Adipose tissue (tissue), 3 donors: ENCODE measurements around the gene TANC1. TPM values are rescaled to one million over a fixed set of nuclear protein-coding genes. Genes with fewer than 3 reads are reported as not detected.

Experiments
- H3K27ac ChIP-seq: one replicate; pipeline ENCODE4 v1.5.1; 2013; ENCODE audit warnings: low read depth, low read length
- WGBS, 3 donors: extraction: QIAGEN DNeasy Blood & Tissue Kit; methylation state at CpG; one replicate each; pipeline ENCODE4 v1.1.7; 2013; 5-methylcytosine and 5-hydroxymethylcytosine counted together
- polyA plus RNA-seq, 3 donors: library from polyadenylated mRNA; stranded (reverse); fragments of 200-250 nt; gene quantifications; one replicate each; pipeline ENCODE4 v1.2.3, GENCODE V29; 2013
- donor health status: healthy with polysubstance abuse.
- donor health status: Bipolar disorder and iron deficiency.
- donor health status: healthy.

Gene TANC1
- polyA plus RNA-seq, 3 donors, result 4.9 to 10.1 (median 8.4) TPM

DNA sequence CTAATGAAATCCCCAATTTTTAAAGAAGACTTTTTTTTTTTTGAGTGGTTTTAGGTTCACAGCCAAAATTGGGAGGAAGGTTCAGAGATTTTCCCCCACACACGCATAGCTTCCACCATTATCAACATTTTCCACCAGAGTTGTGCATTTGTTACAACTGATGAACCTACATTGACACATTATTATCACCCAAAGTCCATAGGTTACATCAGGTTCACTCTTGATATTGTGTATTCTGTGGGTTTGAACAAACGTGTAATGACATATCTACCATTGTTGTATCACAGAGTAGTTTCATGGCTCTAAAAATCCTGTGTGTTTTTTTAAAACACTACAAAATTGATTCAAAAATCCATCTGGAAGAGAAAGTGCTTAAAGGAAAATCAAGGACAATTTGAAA, 101.8 kb downstream of the TANC1 start:
- no peak overlapping the region for H3K27ac ChIP-seq
- 43 to 66% (median 45%) methylated on average over 2 of the region's 2 CpGs for WGBS, 3 donors

DNA sequence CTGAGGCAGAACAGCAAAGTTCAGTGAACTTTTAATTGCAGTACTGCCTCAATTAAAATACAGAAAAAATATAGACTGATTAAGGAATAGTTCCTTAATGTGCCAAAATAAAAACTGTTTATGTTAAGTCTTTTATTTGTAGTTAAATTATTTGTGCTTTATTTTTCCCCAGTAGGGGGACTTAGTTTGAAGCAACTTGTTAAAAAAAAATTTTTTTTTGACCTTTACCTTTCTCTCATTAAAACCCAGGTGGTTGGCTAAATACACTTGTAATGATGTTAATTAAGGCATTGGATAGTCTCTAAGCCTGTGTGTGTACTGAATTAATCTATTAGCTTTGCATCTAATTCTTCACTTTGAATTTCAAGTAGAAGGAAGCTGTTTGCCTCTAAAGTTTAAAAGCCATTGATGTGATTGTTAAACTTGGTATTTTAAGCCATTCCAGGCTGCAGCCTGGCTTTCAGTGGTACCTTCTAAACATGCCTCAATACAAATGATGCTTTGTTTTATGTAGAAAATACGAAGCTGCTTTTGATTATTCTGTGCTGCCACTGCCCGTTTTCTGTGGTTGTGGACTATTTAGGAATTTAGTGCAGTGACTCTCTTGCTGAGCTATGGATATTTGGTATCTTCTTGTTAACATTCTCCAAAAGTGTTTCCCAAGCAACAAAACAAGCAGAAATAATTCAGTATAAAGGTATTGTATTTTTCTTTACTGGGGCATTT, 102.9 kb downstream of the TANC1 start:
- 54 to 83% (median 80%) methylated on average over 2 of the region's 2 CpGs for WGBS, 3 donors
- H3K27ac ChIP-seq, result no peak overlapping the region

DNA sequence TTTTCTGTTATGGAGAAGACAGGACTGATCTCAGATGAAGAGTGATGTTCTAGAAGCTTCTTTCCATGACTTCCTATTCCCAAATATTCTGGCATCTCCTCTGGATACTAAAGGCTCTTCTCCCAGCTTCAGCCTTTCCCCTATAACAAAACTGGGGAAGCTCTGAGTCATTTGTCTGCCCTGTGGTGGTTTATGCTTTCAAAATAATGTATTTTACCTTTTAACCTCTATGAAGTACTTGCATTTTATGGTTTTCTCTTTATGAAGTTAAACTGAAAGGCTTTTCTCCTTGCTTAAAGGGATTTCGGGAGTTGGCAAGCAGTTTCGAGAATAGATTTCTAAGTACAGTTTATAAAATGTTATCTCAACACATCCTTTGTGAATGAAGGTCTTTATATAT, 104.4 kb downstream of the TANC1 start:
- H3K27ac ChIP-seq, result no peak overlapping the region
- 77 to 91% (median 83%) methylated on average over 2 of the region's 2 CpGs for WGBS, 3 donors

DNA sequence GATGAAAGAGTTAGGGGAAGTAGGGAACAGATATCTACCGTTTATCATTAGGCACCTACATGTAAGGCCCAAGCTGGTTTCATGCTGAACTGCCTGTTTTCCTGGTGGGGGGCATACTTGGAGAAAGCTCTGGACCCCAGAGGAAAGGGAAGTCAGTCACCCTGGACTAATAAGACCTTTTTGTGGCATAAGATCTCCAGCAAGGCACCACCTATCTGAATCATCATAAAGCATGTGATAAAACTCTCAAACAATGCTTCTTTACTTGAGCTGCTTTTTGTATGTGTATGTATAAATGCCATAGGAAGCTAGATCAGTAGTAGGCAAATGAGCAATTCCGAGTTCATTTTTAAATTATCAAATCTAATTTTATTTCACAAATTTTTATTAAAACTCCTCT, 104.8 kb downstream of the TANC1 start:
- 74 to 80% (median 79%) methylated on average over 2 of the region's 2 CpGs for WGBS, 3 donors
- H3K27ac ChIP-seq, result no peak overlapping the region

DNA sequence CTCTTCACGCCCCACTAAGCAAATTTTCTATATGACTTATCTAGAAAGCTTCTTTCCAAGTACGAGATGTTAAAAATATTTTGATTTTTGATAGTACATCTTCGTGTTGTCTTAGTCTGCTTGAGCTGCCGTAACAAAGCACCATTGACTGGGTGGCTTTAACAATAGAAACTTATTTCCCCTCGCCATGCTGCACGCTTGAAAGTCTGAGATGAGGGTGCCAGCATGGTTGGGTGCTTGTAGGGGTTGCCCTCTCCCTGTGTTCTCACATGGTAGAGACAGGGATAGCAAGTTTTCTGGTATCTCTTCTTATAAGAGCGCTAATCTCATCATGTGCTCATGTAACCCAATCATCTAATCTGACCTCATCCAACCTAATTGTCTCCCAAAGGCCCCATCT, 106.2 kb downstream of the TANC1 start:
- 98 to 99% (median 98%) methylated on average over 7 of the region's 7 CpGs for WGBS, 3 donors
- no peak overlapping the region for H3K27ac ChIP-seq

DNA sequence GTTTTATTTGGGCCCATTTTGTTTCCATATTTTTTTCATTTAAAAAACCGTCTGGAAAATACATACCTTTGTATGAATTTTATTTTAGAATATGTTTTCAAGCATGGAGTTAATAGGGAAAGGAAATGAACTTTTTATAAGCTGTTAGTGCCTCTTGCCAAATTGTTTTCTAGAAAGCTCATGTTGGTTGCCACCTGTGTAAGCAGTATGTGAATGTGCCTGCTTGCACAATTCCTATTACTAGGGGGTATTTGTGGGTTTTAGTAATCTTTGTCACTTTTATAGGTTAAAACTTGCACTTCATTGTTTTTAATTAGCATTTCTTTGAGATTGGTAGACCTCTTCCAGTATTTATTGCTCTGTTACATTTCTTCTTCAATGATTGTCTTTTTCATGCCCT, 107.3 kb downstream of the TANC1 start:
- H3K27ac ChIP-seq, result no peak overlapping the region
- 63 to 84% (median 71%) methylated on average over 1 of the region's 1 CpG for WGBS, 3 donors

DNA sequence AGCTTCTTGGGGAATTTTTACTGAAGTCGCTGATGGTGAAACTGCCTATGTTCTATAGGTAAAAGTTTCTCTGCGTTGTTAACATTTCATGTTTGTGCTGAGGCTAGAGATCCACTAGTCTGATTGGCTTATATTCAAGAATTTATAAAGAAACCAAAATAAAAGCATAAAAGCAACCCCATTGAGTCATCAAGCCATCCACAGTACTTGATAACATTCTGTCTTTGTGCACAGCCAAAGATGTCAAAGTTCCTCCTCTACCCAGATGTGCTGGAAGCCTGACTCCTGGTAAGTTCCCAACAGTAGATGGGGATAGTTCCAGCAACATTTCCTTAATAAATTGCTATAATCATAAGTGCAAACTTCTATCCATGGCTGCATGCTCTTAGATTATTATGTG, 107.8 kb downstream of the TANC1 start:
- WGBS, 3 donors, result 69 to 89% (median 75%) methylated on average over 2 of the region's 2 CpGs

DNA sequence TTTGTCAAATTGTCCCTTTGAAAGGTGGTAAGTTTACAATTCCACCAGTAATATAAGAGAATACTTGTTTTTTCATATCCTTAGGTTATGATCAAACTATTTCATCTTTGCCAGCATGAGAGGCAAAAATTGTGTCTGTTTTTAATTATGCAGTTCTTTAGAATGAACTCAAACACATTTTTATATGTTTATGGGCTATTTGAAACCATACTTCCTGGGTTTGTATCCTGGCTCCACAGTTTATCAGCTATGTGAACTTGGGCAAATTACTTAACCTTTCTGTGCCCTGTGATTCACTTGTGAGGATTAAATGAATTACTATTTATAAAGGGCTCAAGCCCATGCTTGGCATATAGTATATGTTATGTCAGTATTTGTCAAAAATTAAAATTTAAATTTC, 109.4 kb downstream of the TANC1 start:
- H3K27ac ChIP-seq, result no peak overlapping the region

More for the DNA sequence above, 107.8 kb downstream of the TANC1 start:
- H3K27ac ChIP-seq, result no peak overlapping the region

DNA sequence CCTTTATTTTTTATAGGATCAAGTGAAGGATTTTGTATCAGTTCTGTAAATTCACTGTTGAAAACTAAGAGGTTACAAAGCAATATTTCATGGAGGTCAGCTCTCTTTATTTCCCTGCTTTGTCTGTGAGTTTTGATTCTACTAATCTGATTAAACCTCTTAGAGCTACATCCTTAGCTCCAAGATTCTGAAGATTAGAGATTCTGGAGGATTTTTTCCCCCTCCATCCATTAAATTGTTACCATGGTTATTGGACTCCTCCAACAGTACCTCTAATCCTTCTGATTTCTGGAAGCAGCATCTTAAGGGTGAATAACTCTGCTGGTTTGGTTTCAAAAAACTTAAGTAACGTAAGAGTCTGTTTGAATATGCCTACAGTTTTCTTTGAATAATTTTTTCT, 110.0 kb downstream of the TANC1 start:
- H3K27ac ChIP-seq, result no peak overlapping the region
- WGBS, 3 donors, result 85 to 90% (median 87%) methylated on average over 1 of the region's 1 CpG

DNA sequence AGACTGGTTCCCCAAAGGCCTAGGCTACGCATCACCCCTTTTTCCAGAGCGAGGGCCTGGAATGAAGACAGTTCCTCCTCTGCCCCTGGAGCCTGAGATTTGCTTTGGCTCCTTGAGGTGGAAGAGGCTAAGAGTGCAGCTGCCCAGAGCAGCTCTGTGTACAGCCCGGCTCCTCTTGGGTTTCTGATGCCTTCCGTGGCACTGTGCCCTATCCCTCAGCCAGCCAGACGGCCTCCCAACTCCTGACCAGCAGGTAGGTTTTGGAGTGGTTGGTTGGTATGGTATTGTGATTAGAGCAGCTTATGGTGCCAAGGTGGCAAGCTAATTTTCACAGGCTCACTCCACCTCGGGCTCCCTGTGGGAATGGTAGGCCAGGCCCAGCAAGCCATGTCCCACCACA, 112.2 kb downstream of the TANC1 start:
- 95 to 98% (median 96%) methylated on average over 6 of the region's 6 CpGs for WGBS, 3 donors
- H3K27ac ChIP-seq, result no peak overlapping the region

DNA sequence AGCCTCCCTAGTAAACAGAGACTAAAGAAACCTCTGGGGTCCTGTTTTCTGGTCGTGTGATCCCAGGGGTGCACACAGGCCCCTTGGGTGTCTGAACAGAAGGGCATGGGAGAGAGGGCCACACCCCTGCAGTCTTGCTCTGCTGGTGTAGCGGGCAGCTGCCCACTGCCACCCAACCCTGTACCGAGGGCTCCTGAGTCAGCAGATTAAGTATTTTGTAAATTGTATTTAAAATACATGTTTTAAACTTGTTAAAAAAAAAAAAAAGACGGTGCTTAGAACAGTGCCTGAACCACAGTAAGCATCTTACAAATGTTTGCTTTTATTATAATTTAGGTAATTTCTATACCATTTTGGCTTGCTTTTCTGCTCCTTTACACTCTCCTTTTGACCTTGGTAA, 113.7 kb downstream of the TANC1 start:
- H3K27ac ChIP-seq, result no peak overlapping the region
- 90 to 92% (median 90%) methylated on average over 4 of the region's 4 CpGs for WGBS, 3 donors

DNA sequence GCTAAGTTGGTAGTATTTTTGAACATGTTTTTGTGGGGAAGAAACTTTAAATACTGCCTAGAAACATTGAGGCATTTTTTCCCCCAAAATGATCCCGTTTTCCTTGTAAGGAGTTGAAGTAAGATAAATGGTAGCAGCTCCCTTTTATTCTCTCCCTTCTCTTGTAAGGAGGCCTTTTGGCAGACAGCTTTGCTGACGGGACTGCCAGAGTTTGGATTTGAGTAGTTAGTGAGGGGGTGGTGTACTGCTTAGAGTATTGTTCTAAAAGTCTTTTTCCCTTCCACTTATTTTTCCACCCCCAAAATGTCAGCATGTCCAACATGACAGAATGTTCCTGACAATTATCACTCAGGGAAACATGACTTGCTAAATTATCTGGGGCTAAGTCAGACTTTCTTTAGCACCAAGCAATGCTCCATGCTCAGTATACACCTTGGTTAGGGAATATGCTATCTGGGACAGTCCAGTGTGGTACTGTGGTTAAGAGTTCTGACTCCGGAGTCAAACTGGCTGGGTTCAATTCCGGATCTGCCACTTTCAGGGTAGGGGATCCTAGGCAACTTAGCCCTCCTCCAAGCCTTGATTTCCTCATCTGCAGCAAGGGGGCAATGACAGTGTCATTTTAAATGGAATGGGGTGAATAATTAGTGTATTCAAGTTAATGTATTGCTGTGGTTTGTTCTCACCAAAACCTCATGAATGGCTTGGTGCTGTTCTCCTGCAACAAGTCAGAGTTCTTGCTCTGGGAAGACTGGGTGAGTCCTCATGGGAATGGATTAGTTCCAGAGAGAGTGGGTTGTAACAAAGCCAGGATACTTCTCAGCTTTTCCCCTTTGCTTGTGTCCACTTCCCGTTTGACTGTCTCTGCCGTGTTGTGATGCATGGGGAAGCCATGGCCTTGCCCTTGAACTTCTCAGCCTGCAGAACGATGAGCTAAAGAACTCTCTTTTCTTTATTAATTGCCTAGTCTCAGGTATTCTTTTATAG, 116.2 kb downstream of the TANC1 start:
- WGBS, 3 donors, result 47 to 62% (median 47%) methylated on average over 7 of the region's 7 CpGs
- H3K27ac ChIP-seq, result no peak overlapping the region

DNA sequence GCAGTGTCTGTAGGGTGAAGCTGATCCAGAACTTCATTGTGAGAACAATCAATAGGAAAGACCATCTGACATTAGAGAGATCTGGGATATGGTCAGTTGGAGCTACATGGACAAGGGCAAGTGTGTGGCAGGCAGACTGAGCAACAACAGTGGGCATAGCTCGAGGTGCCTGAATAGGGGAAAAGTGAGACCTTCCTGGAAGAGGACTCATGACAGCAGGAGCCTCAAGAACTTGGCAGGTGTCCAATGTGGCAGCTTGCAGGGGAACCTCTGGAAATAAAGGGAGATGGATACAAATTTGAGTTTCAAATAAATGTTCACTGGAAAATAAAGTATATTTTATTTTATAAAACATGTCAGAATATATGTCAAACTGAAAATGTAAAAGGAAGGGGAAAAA, 117.9 kb downstream of the TANC1 start:
- no peak overlapping the region for H3K27ac ChIP-seq
- WGBS, 3 donors, result 27 to 69% (median 42%) methylated on average over 1 of the region's 1 CpG

DNA sequence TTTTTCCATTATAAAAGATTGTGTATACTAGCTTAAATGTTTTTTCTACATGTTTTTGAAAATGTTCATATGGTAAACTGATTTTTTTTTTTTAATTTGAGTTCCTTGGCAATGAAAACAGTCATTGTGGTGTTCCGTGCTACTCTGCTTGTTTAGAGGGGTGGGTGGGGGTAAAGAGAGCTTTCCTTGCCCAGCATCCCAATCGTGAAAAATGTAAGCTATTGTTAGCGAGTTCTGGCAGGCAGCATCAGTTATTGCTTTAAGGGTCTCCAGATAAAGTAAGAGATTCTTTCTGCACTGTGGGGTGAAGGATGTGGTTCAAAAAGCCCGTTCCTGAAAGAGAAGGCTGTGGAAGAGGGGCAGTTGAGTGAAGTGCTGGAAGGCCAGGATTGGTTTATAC, 118.4 kb downstream of the TANC1 start:
- WGBS, 3 donors, result 44 to 70% (median 58%) methylated on average over 4 of the region's 4 CpGs
- H3K27ac ChIP-seq, result no peak overlapping the region

DNA sequence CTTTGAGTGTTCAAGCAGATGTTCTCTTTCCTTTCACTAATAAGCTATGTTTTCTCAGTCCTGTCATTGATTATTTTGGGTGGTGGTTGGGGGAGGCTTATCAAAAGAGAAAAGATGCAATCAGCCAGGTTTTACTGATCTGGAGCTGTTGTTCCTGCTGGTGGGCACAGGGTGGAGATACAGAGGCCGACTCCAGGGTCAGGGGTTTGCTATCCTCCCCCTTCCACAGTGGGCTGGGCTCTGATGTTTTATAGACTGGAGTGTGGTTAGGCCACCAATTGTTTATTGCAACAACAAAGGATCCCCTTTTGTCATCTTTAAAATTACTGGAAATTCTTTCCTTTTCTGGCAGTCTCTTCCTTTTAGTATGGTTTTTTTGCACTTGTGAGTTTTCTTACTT, 120.5 kb downstream of the TANC1 start:
- no peak overlapping the region for H3K27ac ChIP-seq
- WGBS, 3 donors, result 23 to 60% (median 48%) methylated on average over 1 of the region's 1 CpG

DNA sequence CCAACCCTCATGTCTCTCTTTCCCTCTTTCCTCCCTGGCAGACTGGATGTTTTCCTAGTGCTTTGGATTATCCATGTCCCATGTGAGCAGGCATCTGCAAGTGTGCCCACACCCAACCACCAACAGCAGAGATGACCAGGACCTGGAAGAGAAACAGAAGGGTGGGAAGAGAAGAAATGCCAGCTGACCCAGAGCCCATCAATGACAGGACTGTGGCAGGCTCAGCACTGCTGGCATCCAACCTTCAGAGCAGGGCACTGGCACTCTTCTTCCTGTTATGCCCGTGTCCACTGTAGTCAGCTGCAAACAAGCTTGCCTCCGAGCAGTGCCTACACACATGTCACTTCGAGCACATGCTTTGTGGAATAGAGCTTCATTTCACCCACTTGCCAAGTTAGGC, 121.1 kb downstream of the TANC1 start:
- 58 to 78% (median 69%) methylated on average over 3 of the region's 3 CpGs for WGBS, 3 donors

DNA sequence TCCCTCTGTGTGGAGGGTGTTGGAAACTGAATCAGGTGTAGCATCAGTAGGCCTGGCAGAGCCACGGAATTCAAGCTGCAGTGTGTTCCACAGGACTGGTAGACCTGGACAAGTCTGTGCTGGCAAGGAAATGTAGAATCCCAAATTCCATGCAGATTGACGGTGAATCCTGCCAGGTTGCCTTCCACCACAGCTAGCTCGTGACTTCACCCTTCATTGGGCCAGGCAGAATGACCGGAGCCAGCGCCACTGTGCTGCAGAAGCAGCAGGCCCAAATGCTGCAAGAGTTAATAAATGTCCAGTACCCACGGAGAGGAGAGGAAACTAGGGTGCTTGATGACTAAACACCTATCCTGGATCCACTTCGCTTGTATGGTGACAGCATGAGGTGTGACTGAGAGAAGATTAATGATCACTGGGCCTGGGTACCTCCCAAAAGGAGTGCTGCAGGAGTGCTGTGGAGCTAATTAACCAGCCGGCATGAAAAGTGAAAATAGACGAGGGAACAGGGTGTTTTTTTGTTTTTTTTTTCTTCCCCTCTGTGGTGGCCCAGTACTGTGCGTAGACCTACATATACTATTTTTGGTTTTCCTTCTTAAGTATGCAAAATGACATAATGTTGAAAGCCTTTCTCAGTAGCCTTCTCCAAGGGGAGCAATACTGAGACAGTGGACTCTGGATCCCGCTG, 122.2 kb downstream of the TANC1 start:
- no peak overlapping the region for H3K27ac ChIP-seq
- 53 to 67% (median 56%) methylated on average over 11 of the region's 11 CpGs for WGBS, 3 donors

More for the DNA sequence above, 121.1 kb downstream of the TANC1 start:
- no peak overlapping the region for H3K27ac ChIP-seq

DNA sequence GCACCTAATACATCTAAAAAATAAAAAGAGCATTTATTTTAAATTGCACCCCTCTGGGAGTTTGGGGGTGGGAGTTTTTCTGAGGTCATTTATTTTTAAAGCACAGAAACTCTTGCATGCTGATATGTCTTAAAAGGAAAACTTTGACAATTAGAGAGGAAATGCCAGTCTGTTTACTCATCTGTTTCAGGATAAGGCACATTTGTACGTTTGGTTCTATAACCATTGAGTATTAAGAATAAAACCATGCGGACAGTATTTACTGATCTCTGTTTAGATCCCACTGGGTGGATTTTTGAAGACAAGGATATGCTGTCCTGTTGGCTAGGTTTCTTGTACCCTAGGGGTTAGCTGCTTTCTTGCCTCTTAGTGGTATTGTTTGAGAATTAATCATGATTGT, 122.9 kb downstream of the TANC1 start:
- H3K27ac ChIP-seq, result no peak overlapping the region
- 11 to 23% (median 20%) methylated on average over 2 of the region's 2 CpGs for WGBS, 3 donors

DNA sequence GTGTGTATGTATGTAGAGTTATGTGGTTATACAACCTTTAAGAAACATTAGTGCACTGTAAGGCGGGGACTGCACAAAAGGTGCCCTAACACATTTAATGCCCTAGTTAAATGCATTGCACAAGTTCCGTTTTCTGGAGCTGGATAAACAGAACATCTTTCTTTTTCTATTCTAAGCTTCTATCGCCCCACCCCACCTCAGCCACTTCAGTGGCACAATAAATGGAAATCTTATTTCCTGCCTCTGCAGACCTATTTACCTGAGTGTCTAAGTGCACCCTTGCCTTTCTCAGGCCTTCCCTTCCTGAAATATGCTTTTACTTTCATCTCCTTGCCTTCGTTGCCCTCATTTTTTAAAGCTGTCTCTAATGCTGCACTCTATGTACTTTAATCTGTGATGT, 123.5 kb downstream of the TANC1 start:
- 29 to 75% (median 30%) methylated on average over 4 of the region's 4 CpGs for WGBS, 3 donors
- H3K27ac ChIP-seq, result no peak overlapping the region
